Measurements from ENCODE around the gene CDK6. TPM values are rescaled to one million over a fixed set of nuclear protein-coding genes. Genes with fewer than 3 reads are reported as not detected.
A peak's percentile ranks its signal among the peaks of the same experiment; 100 is the strongest.

CDK6 gene
- total RNA-seq, 1 donor = 45.6 TPM

DNA sequence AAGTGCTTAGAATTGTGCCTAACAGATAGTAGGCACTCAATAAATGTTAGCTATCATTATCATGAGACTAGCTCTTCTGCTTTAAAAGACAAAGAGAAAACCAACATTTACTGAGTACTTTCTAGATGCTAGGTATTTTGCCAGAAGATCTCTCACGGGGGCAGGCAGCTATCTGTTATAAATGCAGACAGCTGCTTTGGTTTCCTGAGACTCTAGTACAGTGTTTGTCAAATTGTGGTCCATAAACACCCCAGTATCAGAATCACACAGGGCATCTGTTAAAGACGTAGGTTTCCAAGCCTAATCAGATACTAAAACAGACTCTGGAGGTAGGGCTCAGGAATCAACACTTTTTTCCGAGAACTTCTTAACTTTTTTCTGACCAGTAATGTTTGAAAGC, 260.1 kb downstream of the CDK6 start:
- Histone ChIP-seq H3K36me3 (ENCODE audit: insufficient read depth, low read length) (peaks cover 83% of the 10 kb centered on the region), H3K4me2 (ENCODE audit: insufficient read depth, low read length) (no peak overlapping the region)

DNA sequence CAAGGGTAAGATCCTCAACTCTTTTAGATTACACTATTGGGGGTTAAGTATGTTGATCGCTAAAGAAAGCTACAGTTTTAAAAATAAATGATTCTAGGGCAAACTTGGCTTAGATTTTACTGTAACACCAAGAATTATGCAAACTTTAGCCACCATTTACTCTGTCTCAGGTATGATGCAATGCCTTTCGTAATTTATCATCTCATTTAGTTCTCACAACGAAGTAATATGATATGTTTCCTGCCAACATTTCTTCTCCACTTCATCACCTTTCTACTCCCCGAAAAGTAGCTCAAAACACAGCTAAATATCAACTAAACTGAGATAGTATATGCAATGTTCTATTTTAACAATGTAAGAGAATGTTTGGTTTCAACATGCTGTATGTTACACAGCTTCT, 267.2 kb downstream of the CDK6 start:
- Histone ChIP-seq H2AFZ (ENCODE audit: low read length) (no peak overlapping the region), H3K4me1 (ENCODE audit: insufficient read depth, low read length) (peaks cover 4% of the 10 kb centered on the region), H3K4me2 (ENCODE audit: insufficient read depth, low read length) (no peak overlapping the region), H4K20me1 (ENCODE audit: insufficient read depth, low read length) (no peaks in the 10 kb centered on the region), H3K79me2 (ENCODE audit: insufficient read depth, low read length) (peaks cover 7% of the 10 kb centered on the region), H3K36me3 (ENCODE audit: insufficient read depth, low read length) (peaks cover 46% of the 10 kb centered on the region), H3K27me3 (ENCODE audit: insufficient read depth, low read length) (no peaks in the 10 kb centered on the region), H3K27ac (ENCODE audit: low read depth, low read length) (peak overlapping the region; percentile 3), H3K4me3 (ENCODE audit: insufficient read depth, low read length) (no peak overlapping the region), H3K9me3 (ENCODE audit: low read depth, low read length) (no peaks in the 10 kb centered on the region)
- TF ChIP-seq, protein P1, sequence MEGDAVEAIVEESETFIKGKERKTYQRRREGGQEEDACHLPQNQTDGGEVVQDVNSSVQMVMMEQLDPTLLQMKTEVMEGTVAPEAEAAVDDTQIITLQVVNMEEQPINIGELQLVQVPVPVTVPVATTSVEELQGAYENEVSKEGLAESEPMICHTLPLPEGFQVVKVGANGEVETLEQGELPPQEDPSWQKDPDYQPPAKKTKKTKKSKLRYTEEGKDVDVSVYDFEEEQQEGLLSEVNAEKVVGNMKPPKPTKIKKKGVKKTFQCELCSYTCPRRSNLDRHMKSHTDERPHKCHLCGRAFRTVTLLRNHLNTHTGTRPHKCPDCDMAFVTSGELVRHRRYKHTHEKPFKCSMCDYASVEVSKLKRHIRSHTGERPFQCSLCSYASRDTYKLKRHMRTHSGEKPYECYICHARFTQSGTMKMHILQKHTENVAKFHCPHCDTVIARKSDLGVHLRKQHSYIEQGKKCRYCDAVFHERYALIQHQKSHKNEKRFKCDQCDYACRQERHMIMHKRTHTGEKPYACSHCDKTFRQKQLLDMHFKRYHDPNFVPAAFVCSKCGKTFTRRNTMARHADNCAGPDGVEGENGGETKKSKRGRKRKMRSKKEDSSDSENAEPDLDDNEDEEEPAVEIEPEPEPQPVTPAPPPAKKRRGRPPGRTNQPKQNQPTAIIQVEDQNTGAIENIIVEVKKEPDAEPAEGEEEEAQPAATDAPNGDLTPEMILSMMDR (IDR thresholded peaks at IDR 0.05; ENCODE audit: extremely low read depth, low read depth, low read length) = no peak
- DNase-seq (ENCODE audit: insufficient read length, low spot score, missing footprints) = no peak

More for the DNA sequence above, 260.1 kb downstream of the CDK6 start:
- H3K27ac ChIP-seq (ENCODE audit: low read depth, low read length) = no peak overlapping the region
- no peak for DNase-seq (ENCODE audit: insufficient read length, low spot score, missing footprints)
- TF ChIP-seq, protein P1 (IDR thresholded peaks at IDR 0.05; ENCODE audit: extremely low read depth, low read depth, low read length) = no peak
- peaks cover 6% of the 10 kb centered on the region for H4K20me1 ChIP-seq (ENCODE audit: insufficient read depth, low read length)
- no peak overlapping the region for H2AFZ ChIP-seq (ENCODE audit: low read length)
- H3K9me3 ChIP-seq (ENCODE audit: low read depth, low read length) = no peaks in the 10 kb centered on the region
- no peaks in the 10 kb centered on the region for H3K4me1 ChIP-seq (ENCODE audit: insufficient read depth, low read length)
- H3K79me2 ChIP-seq (ENCODE audit: insufficient read depth, low read length) = peaks cover 30% of the 10 kb centered on the region
- H3K4me3 ChIP-seq (ENCODE audit: insufficient read depth, low read length) = no peak overlapping the region
- no peaks in the 10 kb centered on the region for H3K27me3 ChIP-seq (ENCODE audit: insufficient read depth, low read length)

DNA sequence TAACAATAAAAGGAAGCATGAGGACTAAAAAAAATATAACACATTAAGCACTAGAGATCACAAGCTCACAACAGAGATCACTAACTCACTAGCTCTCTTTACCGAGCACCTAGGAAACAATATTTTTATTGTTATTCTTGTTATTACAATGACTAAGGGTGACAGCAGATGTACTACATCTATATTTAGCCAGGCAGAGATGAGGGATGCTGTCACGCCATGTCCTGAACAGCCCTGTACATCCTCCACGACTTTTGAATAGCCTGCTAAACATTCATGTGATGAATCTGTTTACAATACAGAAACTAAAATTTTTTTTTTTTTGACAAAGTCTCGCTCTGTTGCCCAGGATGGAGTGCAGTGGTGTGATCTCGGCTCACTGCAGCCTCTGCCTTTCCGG, 268.9 kb downstream of the CDK6 start:
- Histone ChIP-seq H3K79me2 (ENCODE audit: insufficient read depth, low read length) (peaks cover 7% of the 10 kb centered on the region), H3K4me1 (ENCODE audit: insufficient read depth, low read length) (peaks cover 4% of the 10 kb centered on the region), H3K9me3 (ENCODE audit: low read depth, low read length) (no peaks in the 10 kb centered on the region), H3K4me3 (ENCODE audit: insufficient read depth, low read length) (no peak overlapping the region), H4K20me1 (ENCODE audit: insufficient read depth, low read length) (no peaks in the 10 kb centered on the region), H3K4me2 (ENCODE audit: insufficient read depth, low read length) (peak overlapping the region; percentile 34), H2AFZ (ENCODE audit: low read length) (no peak overlapping the region), H3K36me3 (ENCODE audit: insufficient read depth, low read length) (peaks cover 50% of the 10 kb centered on the region), H3K27me3 (ENCODE audit: insufficient read depth, low read length) (no peaks in the 10 kb centered on the region), H3K27ac (ENCODE audit: low read depth, low read length) (peak overlapping the region; percentile 64)
- TF ChIP-seq, protein P1 (IDR thresholded peaks at IDR 0.05; ENCODE audit: extremely low read depth, low read depth, low read length) = no peak
- peak; percentile 79 for DNase-seq (ENCODE audit: insufficient read length, low spot score, missing footprints)

DNA sequence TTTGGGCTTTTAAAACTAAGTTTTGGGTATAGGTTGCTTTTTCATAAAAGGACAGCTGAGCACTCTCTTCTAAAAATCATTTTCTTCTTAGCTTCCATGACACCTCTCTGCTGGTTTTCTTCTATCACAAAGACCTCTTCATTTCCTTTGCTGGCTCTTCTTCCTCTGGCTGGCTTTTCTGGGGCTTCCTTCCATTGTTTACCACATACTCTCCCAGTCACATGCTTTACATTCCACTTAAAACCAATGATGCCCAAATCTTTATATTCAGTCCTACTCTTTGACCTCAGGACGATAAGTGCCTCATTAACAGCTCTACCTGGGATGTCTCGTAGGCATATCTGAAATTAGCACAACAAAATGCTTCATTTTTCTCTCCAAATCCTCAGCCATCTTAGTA, 273.0 kb downstream of the CDK6 start:
- H3K4me3 ChIP-seq (ENCODE audit: insufficient read depth, low read length) = no peak overlapping the region

More for the DNA sequence above, 273.0 kb downstream of the CDK6 start:
- Histone ChIP-seq H3K27me3 (ENCODE audit: insufficient read depth, low read length) (no peaks in the 10 kb centered on the region), H2AFZ (ENCODE audit: low read length) (no peak overlapping the region), H3K9me3 (ENCODE audit: low read depth, low read length) (no peaks in the 10 kb centered on the region), H3K4me2 (ENCODE audit: insufficient read depth, low read length) (no peak overlapping the region), H3K36me3 (ENCODE audit: insufficient read depth, low read length) (peaks cover 45% of the 10 kb centered on the region), H4K20me1 (ENCODE audit: insufficient read depth, low read length) (no peaks in the 10 kb centered on the region), H3K79me2 (ENCODE audit: insufficient read depth, low read length) (no peaks in the 10 kb centered on the region), H3K4me1 (ENCODE audit: insufficient read depth, low read length) (peaks cover 4% of the 10 kb centered on the region), H3K27ac (ENCODE audit: low read depth, low read length) (no peak overlapping the region)
- no peak for DNase-seq (ENCODE audit: insufficient read length, low spot score, missing footprints)
- TF ChIP-seq, protein P1 (IDR thresholded peaks at IDR 0.05; ENCODE audit: extremely low read depth, low read depth, low read length) = no peak
